H9 (cell line): ENCODE measurements around the gene PERCC1. TPM values are rescaled to one million over a fixed set of nuclear protein-coding genes. Genes with fewer than 3 reads are reported as not detected.

Experiments used
- DNase-seq: peaks from one replicate; pipeline ENCODE4 v3.0.0-alpha.2; 2017
- H2AFZ ChIP-seq: one replicate; pipeline ENCODE4 v1.6.1; 2013; ENCODE audit warnings: mild to moderate bottlenecking, low read length, control low read depth, moderate library complexity
- H2AK5ac ChIP-seq: 2 replicates; pipeline ENCODE4 v1.6.1; 2013; ENCODE audit warnings: low read length, control low read depth, mixed read lengths; ENCODE audit not compliant: insufficient read length
- H2BK120ac ChIP-seq: one replicate; pipeline ENCODE4 v1.6.1; 2013; ENCODE audit warnings: low read depth, mild to moderate bottlenecking, low read length, control low read depth, inconsistent platforms; ENCODE audit not compliant: poor library complexity, severe bottlenecking
- H2BK12ac ChIP-seq: 2 replicates; pipeline ENCODE4 v1.6.1; 2013; ENCODE audit warnings: low read length, control low read depth, mixed read lengths, low read depth; ENCODE audit not compliant: insufficient read length
- H2BK15ac ChIP-seq: 2 replicates; pipeline ENCODE4 v1.6.1; 2013; ENCODE audit warnings: low read depth, low read length, control low read depth
- H2BK20ac ChIP-seq: one replicate; pipeline ENCODE4 v1.6.1; 2013; ENCODE audit warnings: low read depth, mild to moderate bottlenecking, low read length, control low read depth, inconsistent platforms; ENCODE audit not compliant: poor library complexity, severe bottlenecking
- H2BK5ac ChIP-seq: 2 replicates; pipeline ENCODE4 v1.6.1; 2013; ENCODE audit warnings: low read length, control low read depth, mixed read lengths; ENCODE audit not compliant: insufficient read length
- H3K14ac ChIP-seq: 2 replicates; pipeline ENCODE4 v1.6.1; 2013; ENCODE audit warnings: low read length, control low read depth; ENCODE audit not compliant: insufficient read depth
- H3K18ac ChIP-seq: 2 replicates; pipeline ENCODE4 v1.6.1; 2013; ENCODE audit warnings: low read depth, mild to moderate bottlenecking, mixed read lengths, low read length, control low read depth; ENCODE audit not compliant: insufficient read length
- H3K23ac ChIP-seq: 2 replicates; pipeline ENCODE4 v1.6.1; 2013; ENCODE audit warnings: low read length, control low read depth, mixed read lengths, low read depth; ENCODE audit not compliant: insufficient read length
- H3K23me2 ChIP-seq: 2 replicates; pipeline ENCODE4 v1.6.1; 2013; ENCODE audit warnings: low read depth, mild to moderate bottlenecking, mixed read lengths, low read length, control low read depth; ENCODE audit not compliant: insufficient read length, poor library complexity, severe bottlenecking
- H3K27ac ChIP-seq: 2 replicates; pipeline ENCODE4 v1.5.1; 2013; ENCODE audit warnings: low read length, control low read depth, mixed read lengths, low read depth; ENCODE audit not compliant: insufficient read length
- H3K27me3 ChIP-seq: 2 replicates; pipeline ENCODE4 v1.6.1; 2013; ENCODE audit warnings: low read length, control low read depth, inconsistent platforms; ENCODE audit not compliant: insufficient read depth
- H3K4ac ChIP-seq: 2 replicates; pipeline ENCODE4 v1.6.1; 2013; ENCODE audit warnings: low read depth, mild to moderate bottlenecking, control low read depth, inconsistent platforms, low read length, moderate library complexity
- H3K4me1 ChIP-seq: 2 replicates; pipeline ENCODE4 v1.6.1; 2013; ENCODE audit warnings: low read length, control low read depth, inconsistent platforms; ENCODE audit not compliant: insufficient read depth
- H3K4me2 ChIP-seq: 2 replicates; pipeline ENCODE4 v1.6.1; 2013; ENCODE audit warnings: low read length, control low read depth, mixed read lengths; ENCODE audit not compliant: insufficient read length, insufficient read depth
- H3K56ac ChIP-seq: 2 replicates; pipeline ENCODE4 v1.6.1; 2013; ENCODE audit warnings: low read depth, mild to moderate bottlenecking, mixed read lengths, low read length, control low read depth; ENCODE audit not compliant: insufficient read length
- H3K79me1 ChIP-seq: 2 replicates; pipeline ENCODE4 v1.6.1; 2013; ENCODE audit warnings: low read depth, mild to moderate bottlenecking, moderate library complexity, low read length, control low read depth, inconsistent platforms; ENCODE audit not compliant: insufficient read depth, poor library complexity, severe bottlenecking
- H3K79me2 ChIP-seq: 2 replicates; pipeline ENCODE4 v1.6.1; 2013; ENCODE audit warnings: low read length, control low read depth, inconsistent platforms; ENCODE audit not compliant: insufficient read depth
- H3K9ac ChIP-seq: 2 replicates; pipeline ENCODE4 v1.6.1; 2013; ENCODE audit warnings: low read length, control low read depth, mixed read lengths; ENCODE audit not compliant: insufficient read length; ENCODE audit errors: extremely low read depth
- H3K9me3 ChIP-seq: one replicate; pipeline ENCODE4 v1.6.1; 2013; ENCODE audit warnings: low read depth, low read length, inconsistent platforms; ENCODE audit not compliant: control insufficient read depth
- H3T11ph ChIP-seq: one replicate; pipeline ENCODE4 v1.6.1; 2013; ENCODE audit warnings: mild to moderate bottlenecking, low read length, control low read depth, inconsistent platforms
- H4K20me1 ChIP-seq: one replicate; pipeline ENCODE4 v1.6.1; 2013; ENCODE audit not compliant: control insufficient read depth, insufficient read length, insufficient read depth
- H4K5ac ChIP-seq: 2 replicates; pipeline ENCODE4 v1.6.1; 2013; ENCODE audit warnings: low read depth, mild to moderate bottlenecking, mixed read lengths, low read length, control low read depth; ENCODE audit not compliant: insufficient read length
- H4K8ac ChIP-seq: replicated peaks from 2 replicates; pipeline ENCODE4 v1.6.1; 2013; ENCODE audit warnings: low read length, control low read depth, mixed read lengths, low read depth; ENCODE audit not compliant: insufficient read length
- H4K91ac ChIP-seq: 2 replicates; pipeline ENCODE4 v1.6.1; 2013; ENCODE audit warnings: low read depth, mild to moderate bottlenecking, moderate library complexity, mixed read lengths, low read length, control low read depth; ENCODE audit not compliant: insufficient read length
- H3K27ac Mint-ChIP-seq, 3 experiments: 2 replicates in 2 of 3; 3 replicates in 1 of 3; pipeline ENCODE4 v1.8.0; 2020 to 2021; ENCODE audit warnings: mixed read lengths in 3 of 3, mild to moderate bottlenecking in 1 of 3, moderate library complexity in 1 of 3
- H3K27me3 Mint-ChIP-seq: 2 replicates; pipeline ENCODE4 v1.8.0; 2021; ENCODE audit warnings: low read depth, mild to moderate bottlenecking, moderate library complexity, mixed read lengths
- H3K36me3 Mint-ChIP-seq, 3 experiments: 2 replicates in 2 of 3; 3 replicates in 1 of 3; pipeline ENCODE4 v1.8.0; 2020 to 2021; ENCODE audit warnings: low read depth in 3 of 3, mixed read lengths in 3 of 3; ENCODE audit not compliant: insufficient read depth in 1 of 3
- H3K4me1 Mint-ChIP-seq, 2 experiments: 2 replicates each; pipeline ENCODE4 v1.8.0; 2020; ENCODE audit warnings: mixed read lengths in 2 of 2
- H3K4me3 Mint-ChIP-seq, 2 experiments: 2 replicates in 1 of 2; 3 replicates in 1 of 2; pipeline ENCODE4 v1.8.0; 2020 to 2021; ENCODE audit warnings: mild to moderate bottlenecking in 2 of 2, mixed read lengths in 2 of 2, moderate library complexity in 1 of 2
- H3K9me3 Mint-ChIP-seq, 2 experiments: 2 replicates in 1 of 2; 3 replicates in 1 of 2; pipeline ENCODE4 v1.8.0; 2020; ENCODE audit warnings: mild to moderate bottlenecking in 2 of 2, mixed read lengths in 2 of 2, moderate library complexity in 1 of 2
- CTCF ChIP-seq: fragments of 200-600 bp; sonication (generic); conservative IDR thresholded peaks from 3 replicates; pipeline ENCODE4 v1.8.0; 2021; ENCODE audit warnings: antibody characterized with exemption, mild to moderate bottlenecking
- WGBS: extraction: QIAGEN DNeasy Blood & Tissue Kit; methylation state at CpG from one replicate; pipeline ENCODE4 v1.1.7; 2013; ENCODE audit warnings: missing lambda C conversion rate, low lambda C conversion rate, mixed read lengths; ENCODE audit not compliant: insufficient read length; ENCODE audit errors: extremely low coverage; 5-methylcytosine and 5-hydroxymethylcytosine counted together
- total RNA-seq: library from RNA; stranded (reverse); gene quantifications from 2 replicates; pipeline ENCODE4 v1.2.1, GENCODE V29; 2021

PERCC1 gene
- total RNA-seq, 1 experiment from 2014 or later, result not detected

- no peak overlapping the region for H3K4ac ChIP-seq
- Mint-ChIP-seq H3K4me1 (peaks cover 0 to 10% of the 10 kb centered on the region in 2 experiments; a peak in 2 of 4 replicates), H3K4me3 (no peak overlapping the region)
Observed at GRCh38 chr16:1424028-1424427, 6.8 kb upstream of the PERCC1 start.

More at GRCh38 chr16:1424028-1424427, 6.8 kb upstream of the PERCC1 start:
- Histone ChIP-seq H3K23me2 (peaks cover 13% of the 10 kb centered on the region), H2BK120ac (no peak overlapping the region), H2BK20ac (no peak overlapping the region), H3K18ac (no peak overlapping the region), H3K23ac (no peak overlapping the region), H2BK12ac (no peak overlapping the region), H3K4me1 (no peaks in the 10 kb centered on the region), H3K27me3 (no peaks in the 10 kb centered on the region), H3K27ac (no peak overlapping the region), H4K91ac (no peak overlapping the region), H4K8ac (no peak overlapping the region), H4K20me1 (no peaks in the 10 kb centered on the region), H3K56ac (no peak overlapping the region), H2BK5ac (no peak overlapping the region), H3K4me2 (no peak overlapping the region), H4K5ac (no peak overlapping the region), H3K79me2 (peaks cover 7% of the 10 kb centered on the region; the same call in 1 of the 2 replicates), H2BK15ac (no peak overlapping the region), H3K9me3 (no peaks in the 10 kb centered on the region), H3T11ph (no peak overlapping the region), H2AFZ (no peak overlapping the region), H2AK5ac (no peak overlapping the region), H3K9ac (no peak overlapping the region), H3K79me1 (no peaks in the 10 kb centered on the region), H3K14ac (no peak overlapping the region)
- no CpG with 5 or more reads among the region's 12 CpGs for WGBS
- Mint-ChIP-seq H3K27ac (no peak overlapping the region), H3K9me3 (peaks cover 6 to 10% of the 10 kb centered on the region in 2 experiments; a peak in 4 of 5 replicates), H3K27me3 (no peaks in the 10 kb centered on the region), H3K36me3 (peaks cover 0 to 6% (median 0%) of the 10 kb centered on the region in 3 experiments; a peak in 2 of 7 replicates)
- no peak for DNase-seq
- TF ChIP-seq CTCF, result no peak
